GM21825 (cell line): ENCODE measurements around the gene P2RY2.

Experiments used
- ATAC-seq: cut with Tn5 transposase; IDR thresholded peaks from one replicate; pipeline ENCODE4 v1.9.1; 2021; ENCODE audit warnings: mild to moderate bottlenecking, moderate library complexity; ENCODE audit not compliant: unreplicated experiment

Gene P2RY2

GRCh38 chr11:73203790-73204189 is 14.3 kb upstream of the P2RY2 start:
- ATAC-seq = no peak

GRCh38 chr11:73204711-73205121 is 13.4 kb upstream of the P2RY2 start:
- no peak for ATAC-seq

GRCh38 chr11:73205661-73206343 is 12.3 kb upstream of the P2RY2 start:
- no peak for ATAC-seq

GRCh38 chr11:73206801-73207200 is 11.3 kb upstream of the P2RY2 start:
- no peak for ATAC-seq

- no peak for ATAC-seq
Observed at GRCh38 chr11:73209892-73210291, 8.2 kb upstream of the P2RY2 start.

GRCh38 chr11:73210916-73211667 is 7.0 kb upstream of the P2RY2 start:
- ATAC-seq = no peak

GRCh38 chr11:73213196-73214143 is 4.6 kb upstream of the P2RY2 start:
- ATAC-seq = no peak

GRCh38 chr11:73215191-73216134 is 2.6 kb upstream of the P2RY2 start:
- ATAC-seq = no peak

- no peak for ATAC-seq
Observed at GRCh38 chr11:73216465-73216864, 1.6 kb upstream of the P2RY2 start.

GRCh38 chr11:73217131-73217809 is 811 bp upstream of the P2RY2 start:
- ATAC-seq = no peak

GRCh38 chr11:73217810-73218105 is 323 bp upstream of the P2RY2 start:
- no peak for ATAC-seq

- ATAC-seq = no peak
Observed at GRCh38 chr11:73218830-73219215, 742 bp downstream of the P2RY2 start.

GRCh38 chr11:73219396-73220285 is 1.6 kb downstream of the P2RY2 start:
- ATAC-seq = no peak

- ATAC-seq = no peak
Observed at GRCh38 chr11:73221451-73221850, 3.4 kb downstream of the P2RY2 start.

GRCh38 chr11:73221996-73222395 is 3.9 kb downstream of the P2RY2 start:
- ATAC-seq = no peak

- ATAC-seq = no peak
Observed at GRCh38 chr11:73223998-73224730, 6.1 kb downstream of the P2RY2 start.

- ATAC-seq = no peak
Observed at GRCh38 chr11:73225001-73225686, 7.1 kb downstream of the P2RY2 start.

GRCh38 chr11:73225851-73226250 is 7.8 kb downstream of the P2RY2 start:
- ATAC-seq = no peak
